NCI-H1092 (cell line): ENCODE measurements around the gene DGUOK.
"Not testable (repeated sequence)": the region's sequence is repeated elsewhere in the genome, so short reads cannot be mapped to it uniquely, and the experiment has no call there.

ENCODE experiments used
- DNase-seq: peaks from one replicate; lab custom pipeline; 2025; lab: John Stamatoyannopoulos, UW

The DGUOK gene

GRCh38 chr2:73920577-73921545 is 5.8 kb upstream of the DGUOK start:
- DNase-seq: no peak

GRCh38 chr2:73921581-73921980 is 5.1 kb upstream of the DGUOK start:
- no peak for DNase-seq

- no peak for DNase-seq
Measured at GRCh38 chr2:73922681-73923080, 4.0 kb upstream of the DGUOK start.

GRCh38 chr2:73925033-73925704 is 1.5 kb upstream of the DGUOK start:
- no peak for DNase-seq

GRCh38 chr2:73925853-73926492 is 707 bp upstream of the DGUOK start:
- DNase-seq: no peak

GRCh38 chr2:73927344-73927743 is 664 bp downstream of the DGUOK start:
- DNase-seq: no peak

- DNase-seq: no peak
Measured at GRCh38 chr2:73928963-73929347, 2.3 kb downstream of the DGUOK start.

GRCh38 chr2:73930386-73930785 is 3.7 kb downstream of the DGUOK start:
- no peak for DNase-seq

- DNase-seq: no peak
Measured at GRCh38 chr2:73931531-73932500, 5.1 kb downstream of the DGUOK start.

- DNase-seq: peak; percentile 14
Measured at GRCh38 chr2:73933194-73933593, 6.5 kb downstream of the DGUOK start.

- no peak for DNase-seq
Measured at GRCh38 chr2:73935641-73936040, 9.0 kb downstream of the DGUOK start.

GRCh38 chr2:73937103-73937885 is 10.6 kb downstream of the DGUOK start:
- DNase-seq: no peak

GRCh38 chr2:73937899-73938298 is 11.2 kb downstream of the DGUOK start:
- no peak for DNase-seq

- no peak for DNase-seq
Measured at GRCh38 chr2:73938718-73939352, 12.2 kb downstream of the DGUOK start.

GRCh38 chr2:73939419-73939818 is 12.7 kb downstream of the DGUOK start:
- DNase-seq: no peak

GRCh38 chr2:73940066-73940465 is 13.4 kb downstream of the DGUOK start:
- DNase-seq: not testable (repeated sequence)

- no peak for DNase-seq
Measured at GRCh38 chr2:73942664-73943063, 16.0 kb downstream of the DGUOK start.

GRCh38 chr2:73944714-73945113 is 18.0 kb downstream of the DGUOK start:
- DNase-seq: no peak

GRCh38 chr2:73946215-73946614 is 19.5 kb downstream of the DGUOK start:
- no peak for DNase-seq

GRCh38 chr2:73946666-73947065 is 20.0 kb downstream of the DGUOK start:
- DNase-seq: no peak
